ENCODE data around the gene TWF2.

DNA sequence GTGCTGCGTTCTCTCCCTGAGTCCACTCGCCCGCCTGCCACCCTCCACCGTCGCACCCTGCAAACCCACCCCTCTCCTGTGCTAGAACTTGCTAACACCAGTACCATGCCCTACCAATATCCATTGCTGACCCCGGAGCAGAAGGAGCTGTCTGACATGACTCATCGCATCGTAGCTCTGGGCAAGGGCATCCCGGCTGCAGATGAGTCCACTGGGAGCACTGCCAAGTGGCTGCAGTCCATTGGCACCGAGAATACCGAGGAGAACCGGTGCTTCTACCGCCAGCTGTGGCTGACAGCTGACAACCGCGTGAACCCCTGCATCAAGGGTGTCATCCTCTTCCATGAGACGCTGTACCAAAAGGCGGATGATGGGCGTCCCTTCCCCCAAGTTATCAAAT is 45.9 kb downstream of the TWF2 start:
- TF ChIP-seq, protein P1, sequence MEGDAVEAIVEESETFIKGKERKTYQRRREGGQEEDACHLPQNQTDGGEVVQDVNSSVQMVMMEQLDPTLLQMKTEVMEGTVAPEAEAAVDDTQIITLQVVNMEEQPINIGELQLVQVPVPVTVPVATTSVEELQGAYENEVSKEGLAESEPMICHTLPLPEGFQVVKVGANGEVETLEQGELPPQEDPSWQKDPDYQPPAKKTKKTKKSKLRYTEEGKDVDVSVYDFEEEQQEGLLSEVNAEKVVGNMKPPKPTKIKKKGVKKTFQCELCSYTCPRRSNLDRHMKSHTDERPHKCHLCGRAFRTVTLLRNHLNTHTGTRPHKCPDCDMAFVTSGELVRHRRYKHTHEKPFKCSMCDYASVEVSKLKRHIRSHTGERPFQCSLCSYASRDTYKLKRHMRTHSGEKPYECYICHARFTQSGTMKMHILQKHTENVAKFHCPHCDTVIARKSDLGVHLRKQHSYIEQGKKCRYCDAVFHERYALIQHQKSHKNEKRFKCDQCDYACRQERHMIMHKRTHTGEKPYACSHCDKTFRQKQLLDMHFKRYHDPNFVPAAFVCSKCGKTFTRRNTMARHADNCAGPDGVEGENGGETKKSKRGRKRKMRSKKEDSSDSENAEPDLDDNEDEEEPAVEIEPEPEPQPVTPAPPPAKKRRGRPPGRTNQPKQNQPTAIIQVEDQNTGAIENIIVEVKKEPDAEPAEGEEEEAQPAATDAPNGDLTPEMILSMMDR (conservative IDR thresholded peaks at IDR 0.05; ENCODE audit: low read length) = no peak
- no peak for TF ChIP-seq EZH2phosphoT487 (IDR thresholded peaks at IDR 0.05; ENCODE audit: borderline replicate concordance)
